MCF 10A (cell line): ENCODE measurements around the gene GNG7. TPM values are rescaled to one million over a fixed set of nuclear protein-coding genes. Genes with fewer than 3 reads are reported as not detected.
"Not testable (repeated sequence)": the region's sequence is repeated elsewhere in the genome, so short reads cannot be mapped to it uniquely, and the experiment has no call there.

Experiments
- BruUV-seq: library from RNA; stranded (reverse); fragments of 400-500 nt; replicated peaks from 2 replicates; lab custom pipeline; 2021; lab: Mats Ljungman, UMichigan
- CTCF ChIA-PET: fragments of 300-600 bp; sonication (Branson Sonifier 250); formaldehyde crosslinking; extraction: SDS; loops from one replicate; lab custom pipeline; 2021; ENCODE audit warnings: antibody characterized with exemption, inconsistent platforms; lab: Yijun Ruan, JAX
- POLR2A ChIA-PET: fragments of 300-600, 350-650 bp; sonication (Branson Sonifier 250); formaldehyde crosslinking; extraction: SDS; loops from one replicate; lab custom pipeline; 2020; ENCODE audit warnings: antibody characterized with exemption, inconsistent platforms; lab: Yijun Ruan, JAX
- DNase-seq: peaks from one replicate; pipeline ENCODE4 v3.0.0-alpha.2; 2018; ENCODE audit not compliant: unreplicated experiment
- H3K27ac Mint-ChIP-seq: one replicate; pipeline ENCODE4 v1.8.0; 2022; ENCODE audit warnings: mild to moderate bottlenecking, low read depth, mixed read lengths; ENCODE audit not compliant: unreplicated experiment
- H3K27me3 Mint-ChIP-seq: one replicate; pipeline ENCODE4 v1.8.0; 2022; ENCODE audit warnings: mixed read lengths; ENCODE audit not compliant: insufficient read depth, unreplicated experiment
- H3K36me3 Mint-ChIP-seq: one replicate; pipeline ENCODE4 v1.8.0; 2022; ENCODE audit warnings: mild to moderate bottlenecking, moderate library complexity, mixed read lengths; ENCODE audit not compliant: insufficient read depth, unreplicated experiment
- H3K4me1 Mint-ChIP-seq: one replicate; pipeline ENCODE4 v1.8.0; 2022; ENCODE audit warnings: mixed read lengths; ENCODE audit not compliant: insufficient read depth, unreplicated experiment
- H3K4me3 Mint-ChIP-seq: one replicate; pipeline ENCODE4 v1.8.0; 2022; ENCODE audit warnings: mild to moderate bottlenecking, moderate library complexity, mixed read lengths; ENCODE audit not compliant: unreplicated experiment
- H3K9me3 Mint-ChIP-seq: one replicate; pipeline ENCODE4 v1.8.0; 2022; ENCODE audit warnings: mixed read lengths; ENCODE audit not compliant: unreplicated experiment
- intact Hi-C: fragments of 100-400 bp; cut with micrococcal nuclease; formaldehyde crosslinking; loops from 2 replicates; pipeline ENCODE4 v1.14.1; 2022
- total RNA-seq: library from RNA; stranded (reverse); gene quantifications from 2 replicates; pipeline ENCODE4 v1.2.3, GENCODE V29; 2022
- TF ChIP-seq, protein P1 (sequence below): fragments of 200-600 bp; IDR thresholded peaks from one replicate; pipeline ENCODE4 v1.8.0; 2022; ENCODE audit warnings: antibody characterized with exemption, mild to moderate bottlenecking; ENCODE audit not compliant: unreplicated experiment

Gene GNG7
- total RNA-seq, 1 experiment from 2014 or later, result 0.51 TPM

GRCh38 chr19:2494447-2495129 lies 207.9 kb downstream of the GNG7 start:
- H3K27me3 Mint-ChIP-seq, result no peaks in the 10 kb centered on the region
- H3K27ac Mint-ChIP-seq, result no peak overlapping the region
- H3K4me1 Mint-ChIP-seq, result peaks cover 33% of the 10 kb centered on the region
- ChIA-PET POLR2A (interaction anchor here (0.7 to 10.7 kb wide), 6 partner anchors 9 to 126 kb away, joined by 3 to 131 read pairs (median 4); partner anchors contain the start of gene GADD45B), CTCF (interaction anchor here (0.6 to 1.0 kb wide), 2 partner anchors 18 to 340 kb away, joined by 3 read pairs; partner anchors contain the start of gene GADD45B)
- TF ChIP-seq, protein P1, sequence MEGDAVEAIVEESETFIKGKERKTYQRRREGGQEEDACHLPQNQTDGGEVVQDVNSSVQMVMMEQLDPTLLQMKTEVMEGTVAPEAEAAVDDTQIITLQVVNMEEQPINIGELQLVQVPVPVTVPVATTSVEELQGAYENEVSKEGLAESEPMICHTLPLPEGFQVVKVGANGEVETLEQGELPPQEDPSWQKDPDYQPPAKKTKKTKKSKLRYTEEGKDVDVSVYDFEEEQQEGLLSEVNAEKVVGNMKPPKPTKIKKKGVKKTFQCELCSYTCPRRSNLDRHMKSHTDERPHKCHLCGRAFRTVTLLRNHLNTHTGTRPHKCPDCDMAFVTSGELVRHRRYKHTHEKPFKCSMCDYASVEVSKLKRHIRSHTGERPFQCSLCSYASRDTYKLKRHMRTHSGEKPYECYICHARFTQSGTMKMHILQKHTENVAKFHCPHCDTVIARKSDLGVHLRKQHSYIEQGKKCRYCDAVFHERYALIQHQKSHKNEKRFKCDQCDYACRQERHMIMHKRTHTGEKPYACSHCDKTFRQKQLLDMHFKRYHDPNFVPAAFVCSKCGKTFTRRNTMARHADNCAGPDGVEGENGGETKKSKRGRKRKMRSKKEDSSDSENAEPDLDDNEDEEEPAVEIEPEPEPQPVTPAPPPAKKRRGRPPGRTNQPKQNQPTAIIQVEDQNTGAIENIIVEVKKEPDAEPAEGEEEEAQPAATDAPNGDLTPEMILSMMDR, result no peak
- H3K9me3 Mint-ChIP-seq, result no peaks in the 10 kb centered on the region
- intact Hi-C loops, result no loop called here
- H3K4me3 Mint-ChIP-seq, result peak overlapping the region; percentile 66
- DNase-seq, result peak; percentile 45
- no TSS peak for BruUV-seq
- H3K36me3 Mint-ChIP-seq, result no peaks in the 10 kb centered on the region

- CTCF ChIA-PET, result interaction anchor here (0.7 kb wide), 1 partner anchor 20 kb away, joined by 3 read pairs; no protein-coding TSS in a partner anchor
- Mint-ChIP-seq H3K4me3 (peak overlapping the region; percentile 66), H3K9me3 (no peaks in the 10 kb centered on the region), H3K4me1 (peaks cover 33% of the 10 kb centered on the region), H3K27ac (no peak overlapping the region), H3K27me3 (no peaks in the 10 kb centered on the region), H3K36me3 (no peaks in the 10 kb centered on the region)
- no TSS peak for BruUV-seq
- POLR2A ChIA-PET, result interaction anchor here (1.7 to 10.7 kb wide), 2 partner anchors 16 to 47 kb away, joined by 5 to 131 read pairs; partner anchors contain the start of gene GADD45B
- DNase-seq, result peak; percentile 16
- TF ChIP-seq, protein P1, result no peak
- intact Hi-C loops, result no loop called here
Measured at GRCh38 chr19:2494084-2494446, 208.4 kb downstream of the GNG7 start.

- ChIA-PET CTCF (interaction anchor here (0.7 kb wide), 1 partner anchor 19 kb away, joined by 3 read pairs; no protein-coding TSS in a partner anchor), POLR2A (interaction anchor here (0.9 to 10.7 kb wide), 2 partner anchors 15 to 86 kb away, joined by 3 to 131 read pairs; partner anchors contain the start of gene GADD45B)
- intact Hi-C loops, H3K27ac Mint-ChIP-seq, H3K36me3 Mint-ChIP-seq, BruUV-seq, H3K9me3 Mint-ChIP-seq, H3K27me3 Mint-ChIP-seq, DNase-seq: not testable (repeated sequence)
- peak overlapping the region; percentile 66 for H3K4me3 Mint-ChIP-seq
- H3K4me1 Mint-ChIP-seq, result peaks cover 33% of the 10 kb centered on the region
Measured at GRCh38 chr19:2493448-2493847, 209.0 kb downstream of the GNG7 start.

- H3K27ac Mint-ChIP-seq, result no peak overlapping the region
- peak overlapping the region; percentile 51 for H3K4me3 Mint-ChIP-seq
- ChIA-PET POLR2A (interaction anchor here (0.9 to 10.7 kb wide), 2 partner anchors 15 to 86 kb away, joined by 3 to 131 read pairs; partner anchors contain the start of gene GADD45B), CTCF (interaction anchor here (0.5 to 1.0 kb wide), 2 partner anchors 49 to 118 kb away, joined by 4 read pairs; no protein-coding TSS in a partner anchor)
- BruUV-seq, result no TSS peak
- intact Hi-C loops, result no loop called here
- no peaks in the 10 kb centered on the region for H3K9me3 Mint-ChIP-seq
- no peak for DNase-seq
- no peaks in the 10 kb centered on the region for H3K36me3 Mint-ChIP-seq
- peaks cover 33% of the 10 kb centered on the region for H3K4me1 Mint-ChIP-seq
- no peaks in the 10 kb centered on the region for H3K27me3 Mint-ChIP-seq
- TF ChIP-seq, protein P1, result no peak
Measured at GRCh38 chr19:2492870-2493269, 209.6 kb downstream of the GNG7 start.
